ENCODE results near the gene GPR75. TPM values are rescaled to one million over a fixed set of nuclear protein-coding genes. Genes with fewer than 3 reads are reported as not detected.

GPR75 gene
- total RNA-seq, 1 experiment from 2014 or later: 5.3 TPM

DNA sequence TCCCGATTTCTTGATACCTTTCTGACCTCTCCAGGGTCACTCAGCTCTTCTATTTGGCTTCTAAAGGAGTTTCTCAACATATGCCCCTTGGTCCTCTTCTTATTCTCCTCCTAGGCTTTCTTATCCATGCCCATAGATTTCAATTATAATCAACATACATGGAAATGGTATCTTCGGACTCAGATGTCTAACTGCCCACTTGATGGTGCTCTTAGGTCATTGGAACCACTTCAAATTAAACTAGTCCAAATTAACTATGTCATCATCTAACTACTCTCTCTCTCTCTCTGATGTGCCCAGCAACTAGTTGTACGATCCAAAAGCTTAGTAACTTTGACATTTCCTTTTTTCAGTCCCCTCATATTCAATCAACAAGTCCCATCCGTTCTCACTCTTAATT lies 43.2 kb upstream of the GPR75 start:
- no peak for DNase-seq
- Histone ChIP-seq H2BK20ac (ENCODE audit: low read depth, low read length, poor library complexity, severe bottlenecking) (no peak overlapping the region), H2AFZ (ENCODE audit: low read length) (no peak overlapping the region), H3K4me2 (ENCODE audit: insufficient read depth, insufficient read length, low read length) (no peak overlapping the region), H3K27ac (ENCODE audit: insufficient read length, low read depth, low read length) (no peak overlapping the region), H3K4me1 (ENCODE audit: insufficient read depth, low read length) (no peaks in the 10 kb centered on the region), H3K9me3 (ENCODE audit: control insufficient read depth, low read depth, low read length) (no peaks in the 10 kb centered on the region), H3K23ac (ENCODE audit: insufficient read length, low read depth, low read length) (no peak overlapping the region), H2BK12ac (ENCODE audit: insufficient read length, low read depth, low read length) (no peak overlapping the region), H3K79me1 (ENCODE audit: insufficient read depth, low read depth, low read length, poor library complexity, severe bottlenecking) (peaks cover 2% of the 10 kb centered on the region), H4K5ac (ENCODE audit: insufficient read length, low read depth, low read length) (no peak overlapping the region), H3T11ph (ENCODE audit: low read length) (no peak overlapping the region), H4K20me1 (ENCODE audit: control insufficient read depth, insufficient read depth, insufficient read length) (no peaks in the 10 kb centered on the region), H3K56ac (ENCODE audit: insufficient read length, low read depth, low read length) (no peak overlapping the region), H3K27me3 (ENCODE audit: insufficient read depth, low read length) (no peaks in the 10 kb centered on the region), H3K4ac (ENCODE audit: low read depth, low read length) (no peak overlapping the region), H2BK120ac (ENCODE audit: low read depth, low read length, poor library complexity, severe bottlenecking) (no peak overlapping the region), H2BK15ac (ENCODE audit: low read depth, low read length) (no peak overlapping the region), H3K18ac (ENCODE audit: insufficient read length, low read depth, low read length) (no peak overlapping the region), H3K14ac (ENCODE audit: insufficient read depth, low read length) (no peak overlapping the region), H2AK5ac (ENCODE audit: insufficient read length, low read length) (no peak overlapping the region), H4K8ac (replicated peaks; ENCODE audit: insufficient read length, low read depth, low read length) (no peak overlapping the region), H3K9ac (ENCODE audit: extremely low read depth, insufficient read length, low read length) (no peak overlapping the region), H2BK5ac (ENCODE audit: insufficient read length, low read length) (no peak overlapping the region), H4K91ac (ENCODE audit: insufficient read length, low read depth, low read length) (no peak overlapping the region), H3K23me2 (ENCODE audit: insufficient read length, low read depth, low read length, poor library complexity, severe bottlenecking) (no peaks in the 10 kb centered on the region), H3K79me2 (ENCODE audit: insufficient read depth, low read length) (no peaks in the 10 kb centered on the region)
- TF ChIP-seq, protein P1, sequence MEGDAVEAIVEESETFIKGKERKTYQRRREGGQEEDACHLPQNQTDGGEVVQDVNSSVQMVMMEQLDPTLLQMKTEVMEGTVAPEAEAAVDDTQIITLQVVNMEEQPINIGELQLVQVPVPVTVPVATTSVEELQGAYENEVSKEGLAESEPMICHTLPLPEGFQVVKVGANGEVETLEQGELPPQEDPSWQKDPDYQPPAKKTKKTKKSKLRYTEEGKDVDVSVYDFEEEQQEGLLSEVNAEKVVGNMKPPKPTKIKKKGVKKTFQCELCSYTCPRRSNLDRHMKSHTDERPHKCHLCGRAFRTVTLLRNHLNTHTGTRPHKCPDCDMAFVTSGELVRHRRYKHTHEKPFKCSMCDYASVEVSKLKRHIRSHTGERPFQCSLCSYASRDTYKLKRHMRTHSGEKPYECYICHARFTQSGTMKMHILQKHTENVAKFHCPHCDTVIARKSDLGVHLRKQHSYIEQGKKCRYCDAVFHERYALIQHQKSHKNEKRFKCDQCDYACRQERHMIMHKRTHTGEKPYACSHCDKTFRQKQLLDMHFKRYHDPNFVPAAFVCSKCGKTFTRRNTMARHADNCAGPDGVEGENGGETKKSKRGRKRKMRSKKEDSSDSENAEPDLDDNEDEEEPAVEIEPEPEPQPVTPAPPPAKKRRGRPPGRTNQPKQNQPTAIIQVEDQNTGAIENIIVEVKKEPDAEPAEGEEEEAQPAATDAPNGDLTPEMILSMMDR (conservative IDR thresholded peaks at IDR 0.05): no peak
- WGBS (ENCODE audit: extremely low coverage, insufficient read length, low lambda C conversion rate): 100% methylated on average over 1 of the region's 4 CpGs
- H3K4me1 Mint-ChIP-seq: peaks cover 5 to 8% of the 10 kb centered on the region in 2 experiments
- no peaks in the 10 kb centered on the region for H3K9me3 Mint-ChIP-seq
- H3K4me3 Mint-ChIP-seq: no peak overlapping the region
- peaks cover 28 to 78% (median 62%) of the 10 kb centered on the region in 3 experiments; a peak in 6 of 7 replicates for H3K36me3 Mint-ChIP-seq (ENCODE audit: insufficient read depth in 1 of 3, low read depth in 3 of 3)
- H3K27ac Mint-ChIP-seq: no peak overlapping the region; a peak in 1 of 7 replicates
- H3K27me3 Mint-ChIP-seq (ENCODE audit: low read depth): no peaks in the 10 kb centered on the region
